Muscle layer of colon (tissue), 2 donors: ENCODE results near the gene ITGB5.

Source experiments
- H3K27ac ChIP-seq: one replicate; pipeline ENCODE4 v1.7.0; 2013; ENCODE audit warnings: low read depth, mild to moderate bottlenecking, low read length, moderate library complexity
- H3K27me3 ChIP-seq, 2 donors: one replicate each; pipeline ENCODE4 v1.7.0; 2013; ENCODE audit warnings: low read length in 2 of 2, mild to moderate bottlenecking in 2 of 2; ENCODE audit not compliant: insufficient read depth in 2 of 2, control insufficient read depth in 1 of 2
- H3K36me3 ChIP-seq: one replicate; pipeline ENCODE4 v1.7.0; 2013; ENCODE audit warnings: mild to moderate bottlenecking, low read length; ENCODE audit not compliant: insufficient read depth
- H3K4me1 ChIP-seq: one replicate; pipeline ENCODE4 v1.7.0; 2013; ENCODE audit warnings: mild to moderate bottlenecking, low read length; ENCODE audit not compliant: insufficient read depth
- H3K4me3 ChIP-seq, 2 donors: one replicate each; pipeline ENCODE4 v1.7.0; 2013; ENCODE audit warnings: low read length in 2 of 2, low read depth in 1 of 2, mild to moderate bottlenecking in 1 of 2, moderate library complexity in 1 of 2
- H3K9ac ChIP-seq: one replicate; pipeline ENCODE4 v1.7.0; 2013; ENCODE audit warnings: low read length
- H3K9me3 ChIP-seq: one replicate; pipeline ENCODE4 v1.7.0; 2013; ENCODE audit warnings: mild to moderate bottlenecking, low read length
- donor health status: abdominal sarcoma.
- donor health status: Adenocarcinoma of cecum.

ITGB5 gene

DNA sequence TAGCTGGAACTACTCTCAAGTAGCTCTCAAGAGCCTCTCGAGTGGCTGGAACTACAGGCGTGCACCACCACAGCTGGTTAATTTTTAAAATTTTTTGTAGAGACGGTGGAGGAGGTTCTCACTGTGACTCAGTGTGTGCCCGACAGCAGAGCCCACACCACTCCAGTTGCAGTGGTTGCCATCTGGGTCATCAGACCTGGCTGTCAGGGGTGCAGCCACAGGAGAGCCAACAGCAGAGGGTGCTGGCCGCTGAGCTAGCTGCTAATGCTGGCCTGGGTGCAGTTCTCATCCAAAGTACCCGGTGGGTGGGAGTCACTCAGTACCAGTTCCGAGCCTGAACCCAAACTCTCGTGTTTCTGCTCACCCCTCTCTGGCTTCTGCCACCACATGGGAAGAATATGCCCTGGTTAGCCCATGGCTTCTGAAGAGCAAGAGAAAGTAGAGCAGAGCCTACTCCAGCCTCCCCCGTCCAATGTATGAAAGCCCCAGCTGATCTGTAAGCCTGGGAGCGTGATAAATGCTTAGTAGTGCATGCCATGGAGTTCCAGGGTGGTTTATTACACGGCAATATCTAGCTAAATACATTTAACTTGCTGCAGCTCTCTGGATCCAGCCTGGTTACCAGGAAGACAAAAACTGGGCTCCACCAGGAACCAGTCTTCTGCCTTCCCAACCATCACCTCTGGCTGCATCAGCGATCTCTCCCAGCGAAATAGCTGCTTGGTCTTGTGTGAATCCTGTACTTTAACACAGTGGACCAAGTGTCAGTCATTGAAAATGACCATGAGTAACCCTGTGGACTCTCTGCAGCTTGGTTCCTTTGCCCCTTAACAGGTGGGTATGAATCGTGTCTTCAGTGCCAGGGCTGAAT lies 139.8 kb downstream of the ITGB5 start:
- Histone ChIP-seq H3K9me3 (no peaks in the 10 kb centered on the region), H3K36me3 (peaks cover 16% of the 10 kb centered on the region), H3K27ac (no peak overlapping the region)

DNA sequence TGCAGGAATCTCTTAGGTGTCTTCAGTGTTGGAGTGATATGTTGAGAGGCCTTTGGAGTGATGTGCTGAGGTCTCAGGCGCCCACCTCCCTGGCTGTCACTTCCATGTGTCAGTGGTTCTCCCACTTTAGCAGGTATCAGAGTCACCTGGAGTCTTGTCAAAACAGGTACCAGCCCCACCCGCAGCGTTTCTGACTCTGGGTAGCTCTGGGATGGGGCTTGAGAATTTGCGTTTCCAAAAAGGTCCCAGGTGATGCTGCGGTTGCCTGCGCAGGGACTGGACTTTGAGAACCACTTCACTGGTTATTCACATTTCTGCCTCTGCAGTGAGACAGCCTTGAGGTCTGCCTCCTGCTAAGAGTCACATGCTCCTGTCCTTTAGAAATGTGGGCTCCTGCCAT lies 141.4 kb downstream of the ITGB5 start:
- Histone ChIP-seq H3K4me3 (no peak overlapping the region), H3K36me3 (peaks cover 28% of the 10 kb centered on the region), H3K27ac (no peak overlapping the region)

More for the DNA sequence above, 139.8 kb downstream of the ITGB5 start:
- H3K9ac ChIP-seq: no peak overlapping the region
- no peak overlapping the region for H3K4me3 ChIP-seq
- no peaks in the 10 kb centered on the region for H3K4me1 ChIP-seq
- no peaks in the 10 kb centered on the region for H3K27me3 ChIP-seq

GRCh38 chr3:124741027-124741426 lies 146.1 kb downstream of the ITGB5 start:
- H3K9ac ChIP-seq: no peak overlapping the region
- H3K4me3 ChIP-seq: no peak overlapping the region
- peaks cover 49% of the 10 kb centered on the region for H3K36me3 ChIP-seq
- H3K4me1 ChIP-seq: no peaks in the 10 kb centered on the region
- no peak overlapping the region for H3K27ac ChIP-seq
- no peaks in the 10 kb centered on the region for H3K27me3 ChIP-seq
- H3K9me3 ChIP-seq: no peaks in the 10 kb centered on the region

More for the DNA sequence above, 141.4 kb downstream of the ITGB5 start:
- H3K27me3 ChIP-seq: no peaks in the 10 kb centered on the region
- no peak overlapping the region for H3K9ac ChIP-seq
- H3K9me3 ChIP-seq: no peaks in the 10 kb centered on the region
- no peaks in the 10 kb centered on the region for H3K4me1 ChIP-seq

DNA sequence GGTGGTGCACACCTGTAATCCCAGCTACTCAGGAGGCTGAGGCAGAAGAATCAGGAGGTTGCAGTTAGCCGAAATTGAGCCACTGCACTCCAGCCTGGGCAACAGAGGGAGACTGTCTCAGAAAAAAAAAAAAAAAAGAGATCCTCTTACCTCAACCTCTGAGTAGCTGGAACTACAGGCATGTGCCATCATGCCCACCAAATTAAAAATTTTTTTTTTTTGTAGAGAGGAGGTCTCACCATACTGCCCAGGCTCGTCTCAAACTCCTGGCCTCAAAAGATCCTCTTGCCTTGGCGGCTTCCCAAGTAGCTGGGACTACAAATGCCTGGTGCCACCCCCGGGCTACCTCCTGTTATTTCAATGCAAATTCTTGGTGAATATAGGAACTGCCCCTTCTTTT lies 155.4 kb downstream of the ITGB5 start:
- H3K27me3 ChIP-seq: no peaks in the 10 kb centered on the region
- H3K4me3 ChIP-seq: no peak overlapping the region

DNA sequence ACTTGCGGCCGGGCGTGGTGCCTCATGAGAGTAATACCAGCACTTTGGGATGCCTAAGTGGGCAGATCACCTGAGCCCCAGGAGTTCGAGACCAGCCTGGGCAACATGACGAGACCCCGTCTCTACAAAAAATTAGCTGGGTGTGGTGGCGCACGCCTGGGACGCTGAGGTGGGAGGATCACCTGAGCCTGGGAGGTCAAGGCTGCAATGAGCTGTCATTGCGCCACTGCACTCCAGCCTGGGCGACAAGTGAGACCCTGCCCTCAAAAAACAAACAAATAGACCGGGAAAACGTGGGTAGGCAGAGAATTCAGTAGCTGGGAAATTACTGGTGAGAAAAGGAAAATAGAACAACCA lies 156.2 kb downstream of the ITGB5 start:
- Histone ChIP-seq H3K9me3 (no peaks in the 10 kb centered on the region), H3K27ac (peak overlapping the region; percentile 75), H3K4me1 (peaks cover 28% of the 10 kb centered on the region), H3K27me3 (no peaks in the 10 kb centered on the region), H3K9ac (peak overlapping the region; percentile 50), H3K36me3 (peaks cover 8% of the 10 kb centered on the region), H3K4me3 (peak overlapping the region; percentile 83 to 88)

More for the DNA sequence above, 155.4 kb downstream of the ITGB5 start:
- H3K9ac ChIP-seq: no peak overlapping the region
- no peaks in the 10 kb centered on the region for H3K9me3 ChIP-seq
- peaks cover 8% of the 10 kb centered on the region for H3K36me3 ChIP-seq
- no peak overlapping the region for H3K27ac ChIP-seq
- peaks cover 28% of the 10 kb centered on the region for H3K4me1 ChIP-seq

GRCh38 chr3:124730129-124730940 lies 156.8 kb downstream of the ITGB5 start, which contains the start of gene UMPS:
Gene UMPS (plus strand): TSS chr3:124730452. CDS start chr3:124730472, 20 bp downstream.
- peaks cover 28% of the 10 kb centered on the region for H3K4me1 ChIP-seq
- H3K4me3 ChIP-seq: peak within 1 kb of the TSS; percentile 83 to 88
- no peaks in the 10 kb centered on the region for H3K9me3 ChIP-seq
- H3K27me3 ChIP-seq: no peaks in the 10 kb centered on the region
- peak within 1 kb of the TSS; percentile 50 for H3K9ac ChIP-seq
- peaks cover 8% of the 10 kb centered on the region for H3K36me3 ChIP-seq
- H3K27ac ChIP-seq: peak within 1 kb of the TSS; percentile 75

- Histone ChIP-seq H3K27me3 (peaks cover 0 to 5% of the 10 kb centered on the region in 2 donors), H3K9ac (no peak overlapping the region)
Measured at GRCh38 chr3:124722589-124722988, 164.6 kb downstream of the ITGB5 start.

DNA sequence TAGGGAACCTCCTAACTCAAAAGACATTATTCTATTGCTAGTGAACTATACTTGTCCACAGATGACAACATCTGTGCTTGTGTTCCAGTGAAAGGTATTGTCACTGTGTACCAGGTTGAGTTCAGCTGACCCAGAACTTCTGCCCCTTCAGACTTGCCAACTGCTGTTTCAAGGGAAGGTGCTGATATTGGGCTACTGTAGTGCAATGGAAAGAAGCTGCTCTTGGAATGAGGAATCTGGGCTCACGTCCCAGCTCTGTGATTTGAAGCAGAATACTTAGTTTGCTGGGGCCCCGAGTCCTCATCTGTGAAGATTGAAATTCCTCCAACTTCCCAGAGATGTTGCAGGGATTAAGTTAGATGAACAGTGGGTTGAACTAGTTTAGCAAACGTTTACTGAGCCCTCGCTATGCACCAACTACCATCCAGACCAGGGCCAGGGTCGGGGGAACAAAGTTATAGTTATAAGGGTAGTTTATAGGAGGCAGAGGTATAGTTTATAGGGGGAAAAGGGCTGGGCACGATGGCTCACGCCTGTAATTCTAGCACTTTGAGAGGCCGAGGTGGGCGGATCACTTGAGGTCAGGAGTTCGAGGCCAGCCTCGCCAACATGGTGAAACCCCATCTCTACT lies 172.8 kb downstream of the ITGB5 start:
- H3K4me3 ChIP-seq: no peak overlapping the region
- no peak overlapping the region for H3K27ac ChIP-seq
- no peaks in the 10 kb centered on the region for H3K27me3 ChIP-seq
- H3K9me3 ChIP-seq: no peaks in the 10 kb centered on the region
- H3K36me3 ChIP-seq: no peaks in the 10 kb centered on the region
- peaks cover 6% of the 10 kb centered on the region for H3K4me1 ChIP-seq
- no peak overlapping the region for H3K9ac ChIP-seq

More at GRCh38 chr3:124722589-124722988, 164.6 kb downstream of the ITGB5 start:
- Histone ChIP-seq H3K4me3 (no peak overlapping the region), H3K4me1 (no peaks in the 10 kb centered on the region), H3K36me3 (no peaks in the 10 kb centered on the region), H3K27ac (no peak overlapping the region), H3K9me3 (no peaks in the 10 kb centered on the region)
